Right lobe of liver (tissue), 4 donors: ENCODE results near the gene SPDL1.

Source experiments
- CTCF ChIP-seq, 4 donors: fragments of 200-600 bp in 3 of 4; fragments of 450-650 bp in 1 of 4; IDR thresholded peaks; one replicate each; pipeline versions ENCODE4 v1.5.1 to v1.8.0; 2016 to 2022; ENCODE audit warnings: antibody characterized with exemption in 4 of 4, mild to moderate bottlenecking in 2 of 4
- POLR2A ChIP-seq: fragments of 450-650 bp; IDR thresholded peaks from one replicate; pipeline ENCODE4 v1.6.1; 2017; ENCODE audit warnings: antibody characterized with exemption, mild to moderate bottlenecking
- donor health status: DM: no; HTN: no; CAD: no.
- donor health status: DM: no; HTN: no; CAD: no.
- donor health status: DM: no; HTN: yes; CAD: no.

- TF ChIP-seq CTCF (IDR thresholded peaks at IDR 0.05) = no peak
- no peak for TF ChIP-seq POLR2A
These were observed 43.2 kb downstream of the SPDL1 start for GRCh38 chr5:169626779-169627178.
